Measurements from ENCODE around the gene NQO1.

DNA sequence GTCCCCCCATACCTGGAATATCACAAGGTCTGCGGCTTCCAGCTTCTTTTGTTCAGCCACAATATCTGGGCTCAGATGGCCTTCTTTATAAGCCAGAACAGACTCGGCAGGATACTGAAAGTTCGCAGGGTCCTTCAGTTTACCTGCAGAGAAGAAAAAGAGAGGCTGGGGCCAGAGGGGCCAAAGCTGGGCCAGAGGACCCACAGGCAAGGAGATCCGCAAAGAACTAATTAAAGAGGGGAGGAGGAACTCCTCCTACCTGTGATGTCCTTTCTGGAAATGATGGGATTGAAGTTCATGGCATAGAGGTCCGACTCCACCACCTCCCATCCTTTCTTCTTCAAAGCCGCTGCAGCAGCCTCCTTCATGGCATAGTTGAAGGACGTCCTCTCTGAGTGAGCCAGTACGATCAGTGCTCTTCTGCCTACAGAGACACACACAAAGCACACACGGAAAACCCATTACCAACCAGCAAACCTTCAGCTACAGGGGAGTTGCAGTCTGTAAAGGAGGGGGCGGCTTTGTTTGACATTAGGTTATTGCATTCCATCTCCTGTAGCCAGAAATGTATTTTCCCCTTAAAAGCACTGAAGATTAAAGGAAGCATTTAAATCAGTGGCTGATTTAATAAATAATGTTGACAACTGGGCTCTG lies 8.1 kb downstream of the NQO1 start:
- no peak for TF ChIP-seq RCOR1 (IDR thresholded peaks at IDR 0.05; ENCODE audit: low read length)
- TF ChIP-seq, protein P1, sequence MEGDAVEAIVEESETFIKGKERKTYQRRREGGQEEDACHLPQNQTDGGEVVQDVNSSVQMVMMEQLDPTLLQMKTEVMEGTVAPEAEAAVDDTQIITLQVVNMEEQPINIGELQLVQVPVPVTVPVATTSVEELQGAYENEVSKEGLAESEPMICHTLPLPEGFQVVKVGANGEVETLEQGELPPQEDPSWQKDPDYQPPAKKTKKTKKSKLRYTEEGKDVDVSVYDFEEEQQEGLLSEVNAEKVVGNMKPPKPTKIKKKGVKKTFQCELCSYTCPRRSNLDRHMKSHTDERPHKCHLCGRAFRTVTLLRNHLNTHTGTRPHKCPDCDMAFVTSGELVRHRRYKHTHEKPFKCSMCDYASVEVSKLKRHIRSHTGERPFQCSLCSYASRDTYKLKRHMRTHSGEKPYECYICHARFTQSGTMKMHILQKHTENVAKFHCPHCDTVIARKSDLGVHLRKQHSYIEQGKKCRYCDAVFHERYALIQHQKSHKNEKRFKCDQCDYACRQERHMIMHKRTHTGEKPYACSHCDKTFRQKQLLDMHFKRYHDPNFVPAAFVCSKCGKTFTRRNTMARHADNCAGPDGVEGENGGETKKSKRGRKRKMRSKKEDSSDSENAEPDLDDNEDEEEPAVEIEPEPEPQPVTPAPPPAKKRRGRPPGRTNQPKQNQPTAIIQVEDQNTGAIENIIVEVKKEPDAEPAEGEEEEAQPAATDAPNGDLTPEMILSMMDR (IDR thresholded peaks at IDR 0.05) = no peak
- TF ChIP-seq TAF1 (IDR thresholded peaks at IDR 0.05; ENCODE audit: borderline replicate concordance, low read depth, low read length) = no peak
- no peak for TF ChIP-seq SMC3 (IDR thresholded peaks at IDR 0.05; ENCODE audit: low read depth, low read length)
- TF ChIP-seq EP300 (IDR thresholded peaks at IDR 0.05; ENCODE audit: borderline replicate concordance in 1 of 2, low read depth in 1 of 2, low read length in 1 of 2) = no peak
- TF ChIP-seq, protein P2, sequence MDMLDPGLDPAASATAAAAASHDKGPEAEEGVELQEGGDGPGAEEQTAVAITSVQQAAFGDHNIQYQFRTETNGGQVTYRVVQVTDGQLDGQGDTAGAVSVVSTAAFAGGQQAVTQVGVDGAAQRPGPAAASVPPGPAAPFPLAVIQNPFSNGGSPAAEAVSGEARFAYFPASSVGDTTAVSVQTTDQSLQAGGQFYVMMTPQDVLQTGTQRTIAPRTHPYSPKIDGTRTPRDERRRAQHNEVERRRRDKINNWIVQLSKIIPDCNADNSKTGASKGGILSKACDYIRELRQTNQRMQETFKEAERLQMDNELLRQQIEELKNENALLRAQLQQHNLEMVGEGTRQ (IDR thresholded peaks at IDR 0.05; ENCODE audit: borderline replicate concordance, low read depth, low read length) = no peak
- no peak for TF ChIP-seq RXRA (IDR thresholded peaks at IDR 0.05; ENCODE audit: borderline replicate concordance, low read depth)
- TF ChIP-seq TCF12 (IDR thresholded peaks at IDR 0.05) = no peak
- TF ChIP-seq POLR2AphosphoS5 (IDR thresholded peaks at IDR 0.05; ENCODE audit: low read depth, low read length) = no peak
- no peak for TF ChIP-seq SIN3A (IDR thresholded peaks at IDR 0.05; ENCODE audit: borderline replicate concordance, low read depth, low read length)
- TF ChIP-seq RAD21 (IDR thresholded peaks at IDR 0.05; ENCODE audit: low read length) = no peak
- TF ChIP-seq NFIC (IDR thresholded peaks at IDR 0.05; ENCODE audit: borderline replicate concordance) = no peak
- TF ChIP-seq, protein P3, sequence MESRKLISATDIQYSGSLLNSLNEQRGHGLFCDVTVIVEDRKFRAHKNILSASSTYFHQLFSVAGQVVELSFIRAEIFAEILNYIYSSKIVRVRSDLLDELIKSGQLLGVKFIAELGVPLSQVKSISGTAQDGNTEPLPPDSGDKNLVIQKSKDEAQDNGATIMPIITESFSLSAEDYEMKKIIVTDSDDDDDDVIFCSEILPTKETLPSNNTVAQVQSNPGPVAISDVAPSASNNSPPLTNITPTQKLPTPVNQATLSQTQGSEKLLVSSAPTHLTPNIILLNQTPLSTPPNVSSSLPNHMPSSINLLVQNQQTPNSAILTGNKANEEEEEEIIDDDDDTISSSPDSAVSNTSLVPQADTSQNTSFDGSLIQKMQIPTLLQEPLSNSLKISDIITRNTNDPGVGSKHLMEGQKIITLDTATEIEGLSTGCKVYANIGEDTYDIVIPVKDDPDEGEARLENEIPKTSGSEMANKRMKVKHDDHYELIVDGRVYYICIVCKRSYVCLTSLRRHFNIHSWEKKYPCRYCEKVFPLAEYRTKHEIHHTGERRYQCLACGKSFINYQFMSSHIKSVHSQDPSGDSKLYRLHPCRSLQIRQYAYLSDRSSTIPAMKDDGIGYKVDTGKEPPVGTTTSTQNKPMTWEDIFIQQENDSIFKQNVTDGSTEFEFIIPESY (IDR thresholded peaks at IDR 0.05; ENCODE audit: borderline replicate concordance, low read depth) = no peak
- TF ChIP-seq, protein P4, sequence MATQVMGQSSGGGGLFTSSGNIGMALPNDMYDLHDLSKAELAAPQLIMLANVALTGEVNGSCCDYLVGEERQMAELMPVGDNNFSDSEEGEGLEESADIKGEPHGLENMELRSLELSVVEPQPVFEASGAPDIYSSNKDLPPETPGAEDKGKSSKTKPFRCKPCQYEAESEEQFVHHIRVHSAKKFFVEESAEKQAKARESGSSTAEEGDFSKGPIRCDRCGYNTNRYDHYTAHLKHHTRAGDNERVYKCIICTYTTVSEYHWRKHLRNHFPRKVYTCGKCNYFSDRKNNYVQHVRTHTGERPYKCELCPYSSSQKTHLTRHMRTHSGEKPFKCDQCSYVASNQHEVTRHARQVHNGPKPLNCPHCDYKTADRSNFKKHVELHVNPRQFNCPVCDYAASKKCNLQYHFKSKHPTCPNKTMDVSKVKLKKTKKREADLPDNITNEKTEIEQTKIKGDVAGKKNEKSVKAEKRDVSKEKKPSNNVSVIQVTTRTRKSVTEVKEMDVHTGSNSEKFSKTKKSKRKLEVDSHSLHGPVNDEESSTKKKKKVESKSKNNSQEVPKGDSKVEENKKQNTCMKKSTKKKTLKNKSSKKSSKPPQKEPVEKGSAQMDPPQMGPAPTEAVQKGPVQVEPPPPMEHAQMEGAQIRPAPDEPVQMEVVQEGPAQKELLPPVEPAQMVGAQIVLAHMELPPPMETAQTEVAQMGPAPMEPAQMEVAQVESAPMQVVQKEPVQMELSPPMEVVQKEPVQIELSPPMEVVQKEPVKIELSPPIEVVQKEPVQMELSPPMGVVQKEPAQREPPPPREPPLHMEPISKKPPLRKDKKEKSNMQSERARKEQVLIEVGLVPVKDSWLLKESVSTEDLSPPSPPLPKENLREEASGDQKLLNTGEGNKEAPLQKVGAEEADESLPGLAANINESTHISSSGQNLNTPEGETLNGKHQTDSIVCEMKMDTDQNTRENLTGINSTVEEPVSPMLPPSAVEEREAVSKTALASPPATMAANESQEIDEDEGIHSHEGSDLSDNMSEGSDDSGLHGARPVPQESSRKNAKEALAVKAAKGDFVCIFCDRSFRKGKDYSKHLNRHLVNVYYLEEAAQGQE (IDR thresholded peaks at IDR 0.05; ENCODE audit: low read depth, low read length) = no peak
